Activated CD8-positive, alpha-beta memory T cell treated with anti-CD3 and anti-CD28 coated beads, Interleukin-2, amount 10 ng/mL, durations not matched to agents 7 days and 5 days (primary cell): Measurements from ENCODE around the gene EHMT1. TPM values are rescaled to one million over a fixed set of nuclear protein-coding genes. Genes with fewer than 3 reads are reported as not detected.
"Not testable (repeated sequence)": the region's sequence is repeated elsewhere in the genome, so short reads cannot be mapped to it uniquely, and the experiment has no call there.

Source experiments
- ATAC-seq: fragments of 150-1000 bp; cut with Tn5 transposase; one replicate; pipeline ENCODE4 v1.10.0; 2021; ENCODE audit warnings: moderate library complexity
- CTCF ChIA-PET: fragments of 350-600 bp; sonication (Branson Sonifier 250); formaldehyde crosslinking; loops from one replicate; lab custom pipeline; 2021; ENCODE audit warnings: antibody characterized with exemption; lab: Charles Lee
- DNase-seq: peaks from one replicate; pipeline ENCODE4 v3.0.0-alpha.2; 2020
- H3K27ac Mint-ChIP-seq: one replicate; pipeline ENCODE4 v1.8.0; 2021; ENCODE audit warnings: mild to moderate bottlenecking, mixed read lengths
- H3K27me3 Mint-ChIP-seq: one replicate; pipeline ENCODE4 v1.8.0; 2021; ENCODE audit warnings: mixed read lengths
- H3K36me3 Mint-ChIP-seq: one replicate; pipeline ENCODE4 v1.8.0; 2021; ENCODE audit warnings: mild to moderate bottlenecking, mixed read lengths
- H3K4me1 Mint-ChIP-seq: one replicate; pipeline ENCODE4 v1.8.0; 2021; ENCODE audit warnings: mixed read lengths
- H3K4me3 Mint-ChIP-seq: one replicate; pipeline ENCODE4 v1.8.0; 2021; ENCODE audit warnings: mild to moderate bottlenecking, moderate library complexity, mixed read lengths
- H3K9me3 Mint-ChIP-seq: one replicate; pipeline ENCODE4 v1.8.0; 2022; ENCODE audit warnings: low read depth, mixed read lengths
- total RNA-seq, 2 experiments: library from RNA; stranded (reverse); gene quantifications; one replicate each; pipeline ENCODE4 v1.2.3, GENCODE V29; 2021

Gene EHMT1
- total RNA-seq, 2 experiments from 2014 or later, result 99.9 to 130 TPM

DNA sequence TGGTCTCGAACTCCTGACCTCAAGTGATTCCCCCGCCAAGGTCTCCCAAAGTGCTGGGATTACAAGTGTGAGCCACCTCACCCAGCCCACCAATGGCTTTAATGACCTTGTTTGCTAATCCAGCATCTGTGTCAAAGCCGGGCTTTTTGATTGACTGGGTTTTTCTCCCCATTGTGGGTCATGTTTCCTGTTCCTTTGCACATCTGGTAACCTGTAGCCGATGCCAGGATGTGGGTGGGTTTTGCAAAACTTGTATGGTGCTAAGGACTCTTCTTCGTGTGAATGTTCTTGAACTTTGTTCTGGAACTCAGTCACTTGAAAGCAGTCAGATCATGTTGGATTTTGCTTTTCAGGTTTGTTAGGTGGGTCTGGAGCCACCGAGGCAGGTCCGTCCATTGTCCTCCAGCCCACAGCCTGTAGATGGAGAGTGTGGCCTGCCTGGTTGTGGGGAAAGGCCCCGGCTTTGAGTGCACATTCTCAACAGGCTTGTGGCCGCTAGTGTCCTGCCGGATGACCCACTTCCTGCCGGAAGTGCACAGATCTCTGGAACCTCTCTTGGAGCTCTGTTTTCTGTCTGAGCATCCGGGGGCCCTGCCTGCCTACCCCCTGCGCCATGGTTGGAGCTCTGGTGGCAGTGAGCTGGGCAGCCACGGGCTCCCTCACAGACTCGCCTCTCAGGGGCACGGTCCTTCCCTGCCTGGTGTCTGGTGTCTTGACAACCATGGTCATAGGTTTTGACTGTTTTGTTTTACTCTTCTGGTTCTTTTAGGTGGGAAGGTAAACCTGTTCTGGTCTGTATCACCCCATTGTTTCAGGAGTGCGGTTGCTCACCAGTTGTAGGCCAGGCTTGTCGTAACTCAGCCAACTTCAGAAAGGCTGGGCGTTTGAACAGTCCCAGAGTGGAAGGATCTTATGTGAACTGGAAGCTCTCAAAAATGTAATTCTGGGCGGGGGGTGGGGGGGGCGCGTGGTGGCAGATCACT lies 189.2 kb downstream of the EHMT1 start:
- CTCF ChIA-PET, result no interaction called here
- H3K9me3 Mint-ChIP-seq, result no peaks in the 10 kb centered on the region
- DNase-seq (peak; percentile 57), ATAC-seq (peak; percentile 47)
- H3K36me3 Mint-ChIP-seq, result peaks cover 50% of the 10 kb centered on the region
- H3K4me1 Mint-ChIP-seq, result peaks cover 13% of the 10 kb centered on the region
- H3K27me3 Mint-ChIP-seq, result no peaks in the 10 kb centered on the region
- H3K4me3 Mint-ChIP-seq, result no peak overlapping the region
- H3K27ac Mint-ChIP-seq, result peak overlapping the region; percentile 68

GRCh38 chr9:137809040-137809576 lies 190.3 kb downstream of the EHMT1 start:
- Mint-ChIP-seq H3K36me3 (peaks cover 45% of the 10 kb centered on the region), H3K4me1 (peaks cover 13% of the 10 kb centered on the region), H3K9me3 (no peaks in the 10 kb centered on the region), H3K27me3 (no peaks in the 10 kb centered on the region), H3K4me3 (no peak overlapping the region), H3K27ac (no peak overlapping the region)
- DNase-seq (no peak), ATAC-seq (no peak)
- CTCF ChIA-PET, result no interaction called here

- H3K27ac Mint-ChIP-seq, CTCF ChIA-PET, DNase-seq, ATAC-seq, H3K4me3 Mint-ChIP-seq, H3K27me3 Mint-ChIP-seq, H3K9me3 Mint-ChIP-seq: not testable (repeated sequence)
- H3K4me1 Mint-ChIP-seq, result peaks cover 13% of the 10 kb centered on the region
- H3K36me3 Mint-ChIP-seq, result peaks cover 45% of the 10 kb centered on the region
Observed at GRCh38 chr9:137809726-137810450, 191.1 kb downstream of the EHMT1 start.

DNA sequence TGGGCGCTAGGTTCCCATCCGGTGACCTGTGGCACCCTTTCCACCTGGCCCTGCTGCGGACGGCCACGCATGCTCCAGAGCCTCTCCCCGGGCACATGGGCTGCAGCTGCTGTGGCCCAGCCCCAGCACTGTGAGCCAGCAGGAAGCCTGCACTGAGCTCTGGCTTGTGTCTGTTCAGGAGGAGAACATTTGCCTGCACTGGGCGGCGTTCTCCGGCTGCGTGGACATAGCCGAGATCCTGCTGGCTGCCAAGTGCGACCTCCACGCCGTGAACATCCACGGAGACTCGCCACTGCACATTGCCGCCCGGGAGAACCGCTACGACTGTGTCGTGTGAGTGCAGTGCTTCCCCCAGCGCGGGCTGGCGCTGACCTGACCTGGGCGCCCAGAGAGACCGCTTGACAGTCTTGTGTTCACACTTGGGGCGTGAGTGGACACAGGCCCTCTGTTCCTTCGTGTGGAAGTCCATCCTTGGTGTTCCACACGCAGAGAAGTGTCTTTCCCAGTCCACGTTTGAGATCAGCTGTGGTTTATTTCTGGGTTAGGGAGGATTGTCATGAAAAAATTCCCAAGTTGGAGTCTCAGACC lies 192.6 kb downstream of the EHMT1 start:
- DNase-seq (no peak), ATAC-seq (no peak)
- CTCF ChIA-PET, result no interaction called here
- no peaks in the 10 kb centered on the region for H3K9me3 Mint-ChIP-seq
- H3K27me3 Mint-ChIP-seq, result no peaks in the 10 kb centered on the region
- H3K4me3 Mint-ChIP-seq, result no peak overlapping the region
- no peak overlapping the region for H3K27ac Mint-ChIP-seq
- H3K36me3 Mint-ChIP-seq, result peaks cover 49% of the 10 kb centered on the region
- peaks cover 13% of the 10 kb centered on the region for H3K4me1 Mint-ChIP-seq

GRCh38 chr9:137812356-137813023 lies 193.7 kb downstream of the EHMT1 start:
- Mint-ChIP-seq H3K36me3 (peaks cover 52% of the 10 kb centered on the region), H3K4me3 (no peak overlapping the region), H3K4me1 (peaks cover 9% of the 10 kb centered on the region), H3K9me3 (peaks cover 4% of the 10 kb centered on the region), H3K27me3 (no peaks in the 10 kb centered on the region), H3K27ac (no peak overlapping the region)
- CTCF ChIA-PET, result no interaction called here
- no peak for DNase-seq
- ATAC-seq, result no peak

DNA sequence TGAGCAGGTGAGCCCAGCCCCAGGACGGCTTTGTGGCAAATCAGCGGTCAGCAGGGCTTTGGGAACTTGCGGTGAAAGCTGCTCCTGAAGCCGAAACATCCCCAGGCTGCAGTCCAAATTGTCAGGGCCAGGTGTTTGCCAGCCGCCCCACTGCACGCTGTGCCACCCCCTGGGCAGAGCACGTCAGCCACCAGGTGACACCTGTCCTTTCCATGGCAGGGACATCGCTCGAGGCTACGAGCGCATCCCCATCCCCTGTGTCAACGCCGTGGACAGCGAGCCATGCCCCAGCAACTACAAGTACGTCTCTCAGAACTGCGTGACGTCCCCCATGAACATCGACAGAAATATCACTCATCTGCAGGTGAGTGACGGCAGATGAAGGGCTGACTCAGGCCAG lies 194.4 kb downstream of the EHMT1 start:
- Mint-ChIP-seq H3K27ac (no peak overlapping the region), H3K36me3 (peaks cover 56% of the 10 kb centered on the region), H3K4me3 (no peak overlapping the region), H3K27me3 (no peaks in the 10 kb centered on the region), H3K9me3 (peaks cover 8% of the 10 kb centered on the region), H3K4me1 (peaks cover 3% of the 10 kb centered on the region)
- CTCF ChIA-PET, result no interaction called here
- DNase-seq (no peak), ATAC-seq (no peak)

DNA sequence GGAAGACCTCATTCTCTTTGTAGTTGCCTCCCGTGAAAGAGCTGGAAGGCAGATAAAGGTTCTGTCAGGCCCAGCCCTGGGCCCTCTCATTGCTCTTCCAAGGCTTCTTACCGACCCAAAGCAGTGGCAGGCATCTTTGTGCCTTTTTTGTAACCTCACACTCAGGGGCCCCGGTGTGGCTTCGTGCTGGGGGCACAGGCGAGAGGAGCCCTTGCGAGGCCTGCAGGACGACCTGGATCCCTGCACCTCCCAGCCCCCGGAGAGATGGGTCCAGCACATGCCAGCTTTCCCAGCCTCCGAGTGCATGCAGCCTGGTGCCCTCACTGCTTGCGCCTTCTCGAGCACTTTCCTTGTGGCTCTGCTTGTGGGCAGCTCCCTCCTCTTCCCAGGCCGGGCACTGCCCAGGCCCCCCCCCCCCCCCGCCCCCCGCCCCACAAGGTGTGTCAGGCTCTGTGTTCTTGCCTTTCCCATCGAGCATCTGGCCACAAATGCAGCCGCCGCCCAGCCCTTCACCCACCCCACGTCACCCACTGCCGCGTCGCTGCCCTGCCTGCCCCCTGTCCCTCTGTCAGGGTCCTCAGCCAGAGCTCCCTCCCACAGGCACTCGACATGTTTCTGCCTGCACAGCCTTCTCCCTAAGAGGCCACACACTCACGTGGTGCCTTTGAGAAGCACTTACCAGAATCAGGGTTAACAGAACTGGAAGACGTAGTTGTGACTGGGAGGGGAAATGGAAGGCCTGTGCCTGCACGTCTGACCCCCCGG lies 195.0 kb downstream of the EHMT1 start:
- Mint-ChIP-seq H3K27me3 (no peaks in the 10 kb centered on the region), H3K4me1 (no peaks in the 10 kb centered on the region), H3K27ac (no peak overlapping the region), H3K9me3 (peaks cover 9% of the 10 kb centered on the region), H3K4me3 (no peak overlapping the region), H3K36me3 (peaks cover 56% of the 10 kb centered on the region)
- CTCF ChIA-PET, result no interaction called here
- no peak for ATAC-seq
- DNase-seq, result no peak

- peaks cover 56% of the 10 kb centered on the region for H3K36me3 Mint-ChIP-seq
- peaks cover 9% of the 10 kb centered on the region for H3K9me3 Mint-ChIP-seq
- H3K27ac Mint-ChIP-seq, result no peak overlapping the region
- no peak overlapping the region for H3K4me3 Mint-ChIP-seq
- H3K27me3 Mint-ChIP-seq, result no peaks in the 10 kb centered on the region
- H3K4me1 Mint-ChIP-seq, result no peaks in the 10 kb centered on the region
- DNase-seq (no peak), ATAC-seq (no peak)
- CTCF ChIA-PET, result no interaction called here
Observed at GRCh38 chr9:137814436-137814835, 195.6 kb downstream of the EHMT1 start.

DNA sequence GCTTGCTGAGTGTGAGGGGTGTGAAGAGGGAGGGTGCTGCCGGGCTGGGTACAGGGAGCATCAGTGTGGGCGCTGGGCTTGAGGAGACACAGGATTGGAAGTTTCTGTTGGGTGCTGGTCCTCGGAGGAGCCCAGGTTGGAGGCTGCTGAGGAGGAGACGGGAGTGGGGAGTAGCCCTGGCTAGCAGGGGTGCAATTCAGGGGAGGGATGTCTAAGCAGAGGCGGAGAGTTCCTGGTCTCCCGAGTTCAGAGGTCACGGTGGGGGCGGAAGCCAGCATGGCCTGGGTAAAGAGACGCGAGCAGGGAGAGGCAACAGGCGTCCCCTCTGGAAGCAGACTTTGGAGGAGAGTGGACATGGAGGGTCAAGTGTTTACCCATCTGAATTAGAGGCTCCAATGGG lies 196.0 kb downstream of the EHMT1 start:
- H3K9me3 Mint-ChIP-seq, result peaks cover 9% of the 10 kb centered on the region
- ATAC-seq, result no peak
- no peaks in the 10 kb centered on the region for H3K27me3 Mint-ChIP-seq
- H3K4me1 Mint-ChIP-seq, result no peaks in the 10 kb centered on the region
- no peak overlapping the region for H3K4me3 Mint-ChIP-seq
- H3K36me3 Mint-ChIP-seq, result peaks cover 58% of the 10 kb centered on the region
- CTCF ChIA-PET, result no interaction called here
- DNase-seq, result no peak
- H3K27ac Mint-ChIP-seq, result no peak overlapping the region

- Mint-ChIP-seq H3K4me1 (no peaks in the 10 kb centered on the region), H3K27ac (no peak overlapping the region), H3K9me3 (peaks cover 10% of the 10 kb centered on the region), H3K4me3 (no peak overlapping the region), H3K36me3 (peaks cover 61% of the 10 kb centered on the region), H3K27me3 (no peaks in the 10 kb centered on the region)
- CTCF ChIA-PET, result no interaction called here
- ATAC-seq (no peak), DNase-seq (no peak)
Observed at GRCh38 chr9:137815256-137816255, 196.8 kb downstream of the EHMT1 start.

GRCh38 chr9:137816531-137817235 lies 197.9 kb downstream of the EHMT1 start:
- ATAC-seq (no peak), DNase-seq (no peak)
- peaks cover 68% of the 10 kb centered on the region for H3K36me3 Mint-ChIP-seq
- no peak overlapping the region for H3K4me3 Mint-ChIP-seq
- peaks cover 10% of the 10 kb centered on the region for H3K9me3 Mint-ChIP-seq
- H3K27ac Mint-ChIP-seq, result no peak overlapping the region
- H3K27me3 Mint-ChIP-seq, result no peaks in the 10 kb centered on the region
- CTCF ChIA-PET, result no interaction called here
- H3K4me1 Mint-ChIP-seq, result no peaks in the 10 kb centered on the region
